HCT116 (cell line): Measurements from ENCODE around the gene PPP1R15A. TPM values are rescaled to one million over a fixed set of nuclear protein-coding genes. Genes with fewer than 3 reads are reported as not detected.

Experiments
- ATAC-seq: fragments of 200-7000 bp; cut with Tn5 transposase; 2 replicates; pipeline ENCODE4 v1.9.1; 2020; ENCODE audit warnings: mild to moderate bottlenecking, moderate library complexity
- BruUV-seq: library from RNA; stranded (reverse); fragments of 400-500 nt; replicated peaks from 2 replicates; lab custom pipeline; 2021; lab: Mats Ljungman, UMichigan
- CTCF ChIA-PET: fragments of 300-600 bp; sonication (Branson Sonifier 250); formaldehyde crosslinking; loops from one replicate; lab custom pipeline; 2021; ENCODE audit warnings: antibody characterized with exemption; lab: Charles Lee
- POLR2A ChIA-PET: fragments of 300-600, 350-600 bp; sonication (Branson Sonifier 250); formaldehyde crosslinking; loops from one replicate; lab custom pipeline; 2021; ENCODE audit warnings: antibody characterized with exemption; lab: Charles Lee
- RAD21 ChIA-PET, 2 experiments: fragments of 300-600 bp; sonication (Branson Sonifier 250); formaldehyde crosslinking; loops; one replicate each; lab custom pipeline; 2023; ENCODE audit warnings: low total read pairs in 2 of 2; ENCODE audit not compliant: uncharacterized antibody in 2 of 2, unreplicated experiment in 2 of 2, low non-redundant PET in 1 of 2; lab: Charles Lee
- DNase-seq: peaks from one replicate; pipeline ENCODE4 v3.0.0-alpha.2; 2010; ENCODE audit warnings: low read depth, low spot score
- H2AFZ ChIP-seq: fragments of 200-600 bp; shearing (Covaris generic), sonication (generic); 2 replicates; pipeline ENCODE4 v1.6.1; 2017; ENCODE audit warnings: low read depth, mixed run types, mixed read lengths, antibody characterized with exemption, low read length; ENCODE audit not compliant: poor library complexity, severe bottlenecking
- H3K27ac ChIP-seq: 2 replicates; pipeline ENCODE4 v1.5.1; 2012; ENCODE audit warnings: low read depth, low read length
- H3K27me3 ChIP-seq: fragments of 200-600 bp; sonication (generic); 2 replicates; pipeline ENCODE4 v1.6.1; 2016; ENCODE audit warnings: mixed run types, low read length, mixed read lengths; ENCODE audit not compliant: insufficient read depth
- H3K36me3 ChIP-seq, 2 experiments: fragments of 200-500 bp in 1 of 2; fragments of 200-600 bp in 1 of 2; sonication (Bioruptor generic) in 1 of 2; sonication (generic) in 1 of 2; 2 replicates each; pipeline versions ENCODE4 v1.5.1 to v1.6.1; 2014 to 2016; ENCODE audit warnings: low read length in 2 of 2, inconsistent platforms in 1 of 2, mixed read lengths in 1 of 2, mixed run types in 1 of 2; ENCODE audit not compliant: insufficient read depth in 2 of 2, control insufficient read depth in 1 of 2
- H3K4me1 ChIP-seq, 2 experiments: fragments of 200-600 bp in 1 of 2; sonication (generic) in 1 of 2; 2 replicates each; pipeline versions ENCODE4 v1.5.1 to v1.6.1; 2012 to 2017; ENCODE audit warnings: low read length in 2 of 2, inconsistent platforms in 1 of 2, mild to moderate bottlenecking in 1 of 2, mixed read lengths in 1 of 2, mixed run types in 1 of 2, moderate library complexity in 1 of 2; ENCODE audit not compliant: insufficient read depth in 2 of 2, control insufficient read depth in 1 of 2
- H3K4me2 ChIP-seq: fragments of 200-600 bp; sonication (generic); 2 replicates; pipeline ENCODE4 v1.6.1; 2017; ENCODE audit warnings: mixed run types, low read length, mixed read lengths
- H3K4me3 ChIP-seq, 2 experiments: fragments of 200-600 bp in 1 of 2; sonication (generic) in 1 of 2; replicated peaks in 1 of 2; 2 replicates each; pipeline ENCODE4 v1.5.1; 2011 to 2016; ENCODE audit warnings: low read length in 2 of 2, control low read depth in 1 of 2, low read depth in 1 of 2, mild to moderate bottlenecking in 1 of 2, mixed read lengths in 1 of 2, mixed run types in 1 of 2
- H3K79me2 ChIP-seq: fragments of 200-600 bp; sonication (generic); 2 replicates; pipeline ENCODE4 v1.6.1; 2017; ENCODE audit warnings: mild to moderate bottlenecking, mixed run types, low read length, moderate library complexity, mixed read lengths; ENCODE audit not compliant: insufficient read depth
- H3K9ac ChIP-seq: fragments of 200-600 bp; sonication (generic); 2 replicates; pipeline ENCODE4 v1.6.1; 2016; ENCODE audit warnings: low read length, mixed read lengths
- H3K9me2 ChIP-seq: fragments of 200-600 bp; sonication (generic), shearing (Covaris generic); 2 replicates; pipeline ENCODE4 v1.6.1; 2017; ENCODE audit warnings: mixed run types, mild to moderate bottlenecking, moderate library complexity; ENCODE audit not compliant: insufficient read depth
- H3K9me3 ChIP-seq, 2 experiments: fragments of 200-500 bp in 1 of 2; fragments of 200-600 bp in 1 of 2; sonication (Bioruptor generic) in 1 of 2; sonication (generic) in 1 of 2; 2 replicates each; pipeline ENCODE4 v1.6.1; 2014 to 2017; ENCODE audit warnings: low read length in 2 of 2, mixed read lengths in 2 of 2, inconsistent platforms in 1 of 2, low read depth in 1 of 2, mild to moderate bottlenecking in 1 of 2, mixed run types in 1 of 2, moderate library complexity in 1 of 2; ENCODE audit not compliant: control insufficient read depth in 1 of 2, insufficient read depth in 1 of 2
- H4K20me1 ChIP-seq: fragments of 200-600 bp; sonication (generic), shearing (Covaris generic); 2 replicates; pipeline ENCODE4 v1.6.1; 2017; ENCODE audit warnings: mixed run types, mild to moderate bottlenecking, moderate library complexity; ENCODE audit not compliant: insufficient read depth
- ATF3 ChIP-seq: IDR thresholded peaks from 2 replicates; pipeline ENCODE4 v1.6.1; 2012
- CBX3 ChIP-seq: IDR thresholded peaks from 2 replicates; pipeline ENCODE4 v1.6.1; 2012; ENCODE audit warnings: low read depth
- CEBPB ChIP-seq: IDR thresholded peaks from 2 replicates; pipeline ENCODE4 v1.6.1; 2012; ENCODE audit warnings: low read depth
- CTCF ChIP-seq, 3 experiments: fragments of 200-600 bp in 1 of 3; sonication (generic) in 1 of 3; IDR thresholded peaks in 2 of 3; conservative IDR thresholded peaks in 1 of 3; 2 replicates each; pipeline ENCODE4 v1.5.1; 2012 to 2017; ENCODE audit warnings: low read depth in 2 of 3, low read length in 2 of 3, antibody characterized with exemption in 1 of 3, borderline replicate concordance in 1 of 3, control low read depth in 1 of 3, mild to moderate bottlenecking in 1 of 3, mixed read lengths in 1 of 3, mixed run types in 1 of 3, moderate library complexity in 1 of 3; ENCODE audit not compliant: insufficient read depth in 1 of 3
- EGR1 ChIP-seq: IDR thresholded peaks from 2 replicates; pipeline ENCODE4 v1.6.1; 2012; ENCODE audit warnings: low read depth
- ELF1 ChIP-seq: IDR thresholded peaks from 2 replicates; pipeline ENCODE4 v1.6.1; 2012; ENCODE audit warnings: low read depth, borderline replicate concordance
- EZH2 ChIP-seq: fragments of 200-600 bp; sonication (generic); IDR thresholded peaks from 2 replicates; pipeline ENCODE4 v1.6.1; 2017; ENCODE audit warnings: antibody characterized with exemption, mixed run types
- EZH2phosphoT487 ChIP-seq: fragments of 200-600 bp; IDR thresholded peaks from 2 replicates; pipeline ENCODE4 v1.6.1; 2018; ENCODE audit warnings: antibody characterized with exemption, borderline replicate concordance
- FOSL1 ChIP-seq: IDR thresholded peaks from 2 replicates; pipeline ENCODE4 v1.6.1; 2012; ENCODE audit warnings: low read depth
- JUND ChIP-seq: IDR thresholded peaks from 2 replicates; pipeline ENCODE4 v1.6.1; 2012
- MAX ChIP-seq: IDR thresholded peaks from 2 replicates; pipeline ENCODE4 v1.6.1; 2012
- POLR2A ChIP-seq: IDR thresholded peaks from 2 replicates; pipeline ENCODE4 v1.7.0; 2011; ENCODE audit warnings: borderline replicate concordance; ENCODE audit not compliant: insufficient read depth, insufficient read length; ENCODE audit errors: extremely low read depth
- POLR2AphosphoS5 ChIP-seq: IDR thresholded peaks from 2 replicates; pipeline ENCODE4 v1.6.1; 2011; ENCODE audit warnings: mild to moderate bottlenecking, low read depth, low read length, moderate library complexity
- RAD21 ChIP-seq: IDR thresholded peaks from 2 replicates; pipeline ENCODE4 v1.6.1; 2012; ENCODE audit warnings: low read depth, mild to moderate bottlenecking
- REST ChIP-seq: IDR thresholded peaks from 2 replicates; pipeline ENCODE4 v1.6.1; 2012; ENCODE audit warnings: low read depth
- SIN3A ChIP-seq: IDR thresholded peaks from 2 replicates; pipeline ENCODE4 v1.6.1; 2012; ENCODE audit warnings: low read depth
- SP1 ChIP-seq: IDR thresholded peaks from 2 replicates; pipeline ENCODE4 v1.6.1; 2012; ENCODE audit warnings: low read depth
- SRF ChIP-seq: IDR thresholded peaks from 2 replicates; pipeline ENCODE4 v1.6.1; 2012; ENCODE audit warnings: low read depth
- TCF7L2 ChIP-seq: IDR thresholded peaks from 2 replicates; pipeline ENCODE4 v1.7.0; 2011; ENCODE audit warnings: borderline replicate concordance, inconsistent platforms; ENCODE audit not compliant: insufficient read depth, insufficient read length; ENCODE audit errors: extremely low read depth
- YY1 ChIP-seq: IDR thresholded peaks from 2 replicates; pipeline ENCODE4 v1.6.1; 2011; ENCODE audit warnings: low read length, low read depth, moderate library complexity, mild to moderate bottlenecking; ENCODE audit not compliant: insufficient replicate concordance; ENCODE audit errors: extremely low read depth
- ZFX ChIP-seq: fragments of 450-650 bp; IDR thresholded peaks from 2 replicates; pipeline ENCODE4 v1.6.1; 2017
- ZNF274 ChIP-seq: fragments of 200-500 bp; sonication (Bioruptor generic); IDR thresholded peaks from 2 replicates; pipeline ENCODE4 v1.6.1; 2014; ENCODE audit warnings: mild to moderate bottlenecking, low read depth, low read length, inconsistent platforms
- intact Hi-C: fragments of 100-400 bp; cut with micrococcal nuclease; formaldehyde crosslinking; loops from 2 replicates; pipeline ENCODE4 v1.10.0; 2022
- total RNA-seq: library from RNA; stranded (reverse); gene quantifications from one replicate; pipeline ENCODE4 v1.2.1, GENCODE V29; 2021; ENCODE audit not compliant: unreplicated experiment

PPP1R15A gene
- total RNA-seq, 1 experiment from 2014 or later, result 50.3 TPM

GRCh38 chr19:48872884-48873475 lies 759 bp downstream of the PPP1R15A start:
- CTCF ChIA-PET, result no interaction called here
- TF ChIP-seq JUND (peak; percentile 80), ZNF274 (no peak), POLR2A (no peak), ELF1 (no peak), SRF (no peak), MAX (no peak; the same call in 1 of the 2 replicates), FOSL1 (peak; percentile 77), CTCF (IDR thresholded peaks at IDR 0.05 in 2 of 3, conservative IDR thresholded peaks at IDR 0.05 in 1 of 3; ENCODE audit: borderline replicate concordance in 1 of 3, insufficient read depth in 1 of 3, low read depth in 2 of 3, low read length in 2 of 3) (no peak), CEBPB (no peak), YY1 (no peak), EZH2phosphoT487 (no peak), SP1 (peak; percentile 52), EZH2 (no peak), CBX3 (no peak), ZFX (no peak), EGR1 (no peak), REST (no peak), ATF3 (no peak), RAD21 (no peak), TCF7L2 (peak; percentile 57), SIN3A (no peak), POLR2AphosphoS5 (peak; percentile 54)

More at GRCh38 chr19:48872884-48873475, 759 bp downstream of the PPP1R15A start:
- intact Hi-C loops, result loop anchor here (5.0 kb wide), 1 partner anchor 94 kb away; the partner anchor contains the start of gene FTL
- Histone ChIP-seq H3K9me3 (no peaks in the 10 kb centered on the region), H3K79me2 (peaks cover 42% of the 10 kb centered on the region), H3K27me3 (no peaks in the 10 kb centered on the region), H3K4me3 (peak overlapping the region; percentile 93 to 100), H3K4me1 (peaks cover 50 to 64% of the 10 kb centered on the region in 2 experiments), H3K4me2 (peak overlapping the region; percentile 89), H3K9ac (peak overlapping the region; percentile 100), H3K36me3 (peaks cover 13 to 27% of the 10 kb centered on the region in 2 experiments), H3K27ac (peak overlapping the region; percentile 90), H2AFZ (no peak overlapping the region), H4K20me1 (peaks cover 16% of the 10 kb centered on the region; the same call in 1 of the 2 replicates), H3K9me2 (no peaks in the 10 kb centered on the region)
- ATAC-seq (peak; percentile 52), DNase-seq (peak; percentile 80)
- ChIA-PET RAD21 (no interaction called here), POLR2A (interaction anchor here (0.6 to 2.3 kb wide), 14 partner anchors 15 to 238 kb away, joined by 3 to 12 read pairs (median 6); partner anchors contain the start of genes BAX, DHDH and FTL)
- BruUV-seq, result no TSS peak
